Neutrophil (primary cell): ENCODE results near the gene BZW1.
A peak's percentile ranks its signal among the peaks of the same experiment; 100 is the strongest.

ENCODE experiments used
- H3K27ac ChIP-seq: fragments of 200-600 bp; sonication (generic); 2 replicates; pipeline ENCODE4 v1.5.1; 2016; ENCODE audit warnings: mild to moderate bottlenecking, moderate library complexity
- H3K27me3 ChIP-seq: fragments of 200-600 bp; sonication (generic); 2 replicates; pipeline ENCODE4 v1.6.0; 2016; ENCODE audit warnings: mild to moderate bottlenecking
- H3K36me3 ChIP-seq: fragments of 200-600 bp; sonication (generic); 2 replicates; pipeline ENCODE4 v1.5.1; 2017
- H3K4me1 ChIP-seq, 2 experiments: fragments of 200-600 bp in 1 of 2; sonication (generic) in 1 of 2; 1 replicate in 1 of 2; 2 replicates in 1 of 2; pipeline versions ENCODE4 v1.5.1 to v1.6.1; 2013 to 2016; ENCODE audit warnings: low read depth in 1 of 2, low read length in 1 of 2, mild to moderate bottlenecking in 1 of 2, moderate library complexity in 1 of 2; ENCODE audit not compliant: control insufficient read depth in 1 of 2, insufficient read depth in 1 of 2
- H3K4me3 ChIP-seq, 2 experiments: fragments of 200-600 bp in 1 of 2; sonication (generic) in 1 of 2; 1 replicate in 1 of 2; 2 replicates in 1 of 2; pipeline ENCODE4 v1.5.1; 2013 to 2016; ENCODE audit warnings: low read depth in 1 of 2, low read length in 1 of 2, mild to moderate bottlenecking in 1 of 2, moderate library complexity in 1 of 2
- H3K9me3 ChIP-seq: fragments of 200-600 bp; sonication (generic); 2 replicates; pipeline ENCODE4 v1.5.1; 2016
- CTCF ChIP-seq: fragments of 200-600 bp; sonication (generic); IDR thresholded peaks from 2 replicates; pipeline ENCODE4 v1.5.1; 2016; ENCODE audit warnings: antibody characterized with exemption

BZW1 gene

GRCh38 chr2:200847939-200848338 lies 36.2 kb downstream of the BZW1 start:
- Histone ChIP-seq H3K4me3 (no peak overlapping the region), H3K27ac (no peak overlapping the region), H3K4me1 (no peaks in the 10 kb centered on the region), H3K9me3 (no peaks in the 10 kb centered on the region), H3K36me3 (peaks cover 29% of the 10 kb centered on the region), H3K27me3 (no peaks in the 10 kb centered on the region)
- TF ChIP-seq CTCF, result no peak

GRCh38 chr2:200850512-200851256 lies 39.0 kb downstream of the BZW1 start:
- peaks cover 57% of the 10 kb centered on the region for H3K36me3 ChIP-seq
- no peaks in the 10 kb centered on the region for H3K4me1 ChIP-seq
- no peaks in the 10 kb centered on the region for H3K9me3 ChIP-seq
- peak overlapping the region; percentile 30 for H3K27ac ChIP-seq
- no peaks in the 10 kb centered on the region for H3K27me3 ChIP-seq
- no peak overlapping the region for H3K4me3 ChIP-seq
- TF ChIP-seq CTCF, result no peak

GRCh38 chr2:200851398-200852248 lies 39.9 kb downstream of the BZW1 start:
- Histone ChIP-seq H3K4me1 (no peaks in the 10 kb centered on the region), H3K36me3 (peaks cover 66% of the 10 kb centered on the region), H3K27me3 (no peaks in the 10 kb centered on the region), H3K27ac (peak overlapping the region; percentile 30), H3K9me3 (no peaks in the 10 kb centered on the region), H3K4me3 (no peak overlapping the region)
- TF ChIP-seq CTCF, result no peak

DNA sequence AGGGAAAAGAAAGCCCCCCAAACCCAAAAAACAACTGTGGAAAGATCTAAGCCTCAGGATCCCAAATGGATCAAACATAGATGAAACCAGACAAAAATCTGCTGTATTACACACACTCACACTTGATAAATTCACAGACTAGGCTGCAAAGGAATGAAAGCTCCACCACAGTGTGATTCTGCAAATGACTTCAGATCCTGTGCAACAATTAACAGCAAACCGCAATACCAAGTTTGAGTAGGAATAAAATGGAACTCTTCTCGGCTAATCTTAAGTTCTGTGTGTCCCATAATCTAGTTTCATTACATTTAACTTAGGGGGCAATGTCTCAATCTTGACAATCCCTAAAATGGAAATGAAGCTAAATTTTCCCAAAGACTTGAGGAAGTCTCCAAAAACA lies 40.9 kb downstream of the BZW1 start:
- H3K4me3 ChIP-seq, result no peak overlapping the region
- no peak overlapping the region for H3K27ac ChIP-seq
- H3K9me3 ChIP-seq, result no peaks in the 10 kb centered on the region
- H3K27me3 ChIP-seq, result no peaks in the 10 kb centered on the region
- H3K36me3 ChIP-seq, result peaks cover 76% of the 10 kb centered on the region
- H3K4me1 ChIP-seq, result no peaks in the 10 kb centered on the region
- no peak for TF ChIP-seq CTCF

DNA sequence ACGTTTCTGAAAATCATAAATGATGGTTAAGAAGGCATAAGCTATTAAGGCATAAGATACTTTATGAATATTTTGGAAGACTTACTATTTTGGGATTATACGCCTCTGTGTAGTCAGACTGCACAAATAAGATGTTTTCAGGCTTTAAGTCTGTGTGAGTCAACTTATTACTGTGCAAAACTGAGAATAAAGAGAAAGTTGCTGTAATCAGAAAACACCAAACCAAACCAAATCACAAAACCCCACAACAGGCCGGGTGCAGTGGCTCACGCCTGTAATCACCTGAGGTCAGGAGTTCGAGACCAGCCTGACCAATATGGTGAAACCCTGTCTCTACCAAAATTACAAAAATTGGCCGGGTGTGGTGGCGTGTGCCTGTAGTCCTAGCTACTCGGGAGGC lies 45.1 kb downstream of the BZW1 start:
- Histone ChIP-seq H3K36me3 (peaks cover 97% of the 10 kb centered on the region), H3K4me1 (peaks cover 26 to 27% of the 10 kb centered on the region in 2 experiments)

More for the DNA sequence above, 45.1 kb downstream of the BZW1 start:
- H3K9me3 ChIP-seq, result no peaks in the 10 kb centered on the region
- no peak overlapping the region for H3K4me3 ChIP-seq
- no peak for TF ChIP-seq CTCF
- peak overlapping the region; percentile 26 for H3K27ac ChIP-seq
- H3K27me3 ChIP-seq, result no peaks in the 10 kb centered on the region
